Stimulated activated CD4-positive, alpha-beta T cell treated with anti-CD3 and anti-CD28 coated beads, Interleukin-4, amount 100 ng/mL, for 1 hour (primary cell): ENCODE results near the gene ATP1A2.
"Not testable (repeated sequence)": the region's sequence is repeated elsewhere in the genome, so short reads cannot be mapped to it uniquely, and the experiment has no call there.

ENCODE experiments used
- DNase-seq: peaks from one replicate; pipeline ENCODE4 v3.0.0-alpha.2; 2020

ATP1A2 gene

DNA sequence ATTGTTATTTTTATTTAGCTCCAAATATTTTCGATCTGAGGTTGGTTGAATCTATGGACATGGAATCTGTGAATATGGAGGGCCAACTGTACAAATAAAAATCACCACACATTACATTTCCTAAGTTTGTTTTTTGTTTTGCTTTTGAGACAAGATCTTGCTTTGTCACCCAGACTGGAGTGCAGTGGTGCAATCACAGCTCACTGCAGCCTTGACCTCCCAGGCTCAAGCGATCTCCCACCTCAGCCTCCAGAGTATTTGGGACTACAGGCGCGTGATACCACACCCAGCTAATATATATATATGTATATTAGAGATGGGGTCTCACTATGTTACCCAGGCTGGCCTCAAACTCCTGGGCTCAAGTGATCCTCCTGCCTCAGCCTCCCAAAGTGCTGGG, 10.8 kb downstream of the ATP1A2 start:
- DNase-seq, result not testable (repeated sequence)

DNA sequence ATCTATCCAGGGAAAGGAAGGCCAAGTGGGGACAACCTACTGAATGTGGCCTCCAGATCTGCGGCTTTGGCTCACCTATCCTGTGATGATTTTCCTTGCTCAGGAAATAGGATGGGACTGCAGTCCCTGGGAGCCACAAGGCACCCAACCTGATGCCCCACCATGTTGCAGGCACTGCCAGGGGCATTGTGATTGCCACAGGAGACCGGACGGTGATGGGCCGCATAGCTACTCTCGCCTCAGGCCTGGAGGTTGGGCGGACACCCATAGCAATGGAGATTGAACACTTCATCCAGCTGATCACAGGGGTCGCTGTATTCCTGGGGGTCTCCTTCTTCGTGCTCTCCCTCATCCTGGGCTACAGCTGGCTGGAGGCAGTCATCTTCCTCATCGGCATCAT, 11.8 kb downstream of the ATP1A2 start:
- DNase-seq, result no peak

DNA sequence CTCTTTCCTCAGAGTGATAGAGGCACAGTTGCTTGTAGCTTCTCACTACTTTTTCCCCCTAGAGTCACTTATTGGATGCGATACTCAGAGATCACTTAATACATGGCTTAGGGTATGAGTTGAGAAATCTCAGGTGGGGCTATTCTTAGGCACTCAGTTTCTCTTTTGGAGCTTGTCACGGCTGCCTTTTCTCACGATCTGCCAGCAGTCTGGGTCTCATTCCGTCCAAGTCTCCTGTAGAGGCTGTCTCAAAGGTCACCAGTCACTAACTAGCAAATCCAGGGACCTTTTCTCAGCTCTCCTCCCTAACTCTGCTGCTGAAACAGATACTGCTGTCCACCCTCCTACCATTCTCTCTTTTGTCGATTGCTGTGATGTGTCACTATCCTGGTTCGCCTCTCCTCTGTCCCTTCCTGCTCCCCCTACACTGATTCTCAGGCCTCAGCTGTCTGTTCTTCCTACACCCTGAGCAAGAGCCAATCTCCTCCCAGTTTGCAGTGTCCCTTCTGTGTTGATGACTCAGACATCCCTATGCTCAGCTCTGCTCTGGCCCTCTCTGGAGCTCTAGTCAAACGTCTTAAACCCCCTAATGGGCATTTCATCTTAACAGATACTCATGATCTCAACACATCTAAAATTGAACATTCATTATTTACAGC, 12.4 kb downstream of the ATP1A2 start:
- no peak for DNase-seq

DNA sequence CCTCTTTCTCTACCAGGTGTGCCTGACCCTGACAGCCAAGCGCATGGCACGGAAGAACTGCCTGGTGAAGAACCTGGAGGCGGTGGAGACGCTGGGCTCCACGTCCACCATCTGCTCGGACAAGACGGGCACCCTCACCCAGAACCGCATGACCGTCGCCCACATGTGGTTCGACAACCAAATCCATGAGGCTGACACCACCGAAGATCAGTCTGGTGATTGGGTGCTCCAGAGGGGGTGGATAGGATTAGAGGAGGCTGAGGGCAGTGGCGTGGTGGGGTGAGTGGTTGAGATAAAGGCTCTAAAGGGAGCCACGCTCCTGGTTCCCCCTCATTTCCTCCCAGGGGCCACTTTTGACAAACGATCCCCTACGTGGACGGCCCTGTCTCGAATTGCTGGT, 13.1 kb downstream of the ATP1A2 start:
- DNase-seq, result no peak

DNA sequence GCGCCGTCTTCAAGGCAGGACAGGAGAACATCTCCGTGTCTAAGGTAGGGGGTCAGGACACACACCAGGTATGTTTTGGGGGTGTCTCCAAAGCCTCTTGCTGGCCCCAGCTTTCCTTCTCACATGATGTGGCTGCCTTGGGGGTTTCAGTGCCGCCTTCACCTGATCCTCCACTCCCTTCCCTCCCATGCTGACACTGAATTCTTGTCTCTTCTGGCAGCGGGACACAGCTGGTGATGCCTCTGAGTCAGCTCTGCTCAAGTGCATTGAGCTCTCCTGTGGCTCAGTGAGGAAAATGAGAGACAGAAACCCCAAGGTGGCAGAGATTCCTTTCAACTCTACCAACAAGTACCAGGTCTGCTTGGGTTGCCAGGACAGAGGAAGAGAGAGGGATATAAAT, 13.5 kb downstream of the ATP1A2 start:
- DNase-seq, result no peak

DNA sequence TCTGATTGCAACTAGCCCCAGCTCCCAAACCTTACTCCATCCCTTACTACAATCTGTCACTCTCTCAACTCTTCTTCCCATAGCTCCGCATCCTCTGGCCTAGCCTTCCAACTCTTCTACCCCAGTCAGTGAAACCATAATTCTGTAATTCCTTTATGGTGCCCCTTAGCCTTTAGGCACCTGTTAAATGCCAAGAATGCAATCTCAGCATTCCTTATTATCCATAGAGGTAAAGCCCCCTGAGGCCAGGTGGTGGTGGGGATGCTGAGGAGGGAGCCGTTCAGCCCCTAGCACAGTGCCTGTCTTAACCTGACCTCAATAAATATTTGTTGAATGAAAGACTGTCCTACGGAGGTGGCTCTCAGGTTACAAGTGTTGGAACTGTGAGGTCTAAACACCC, 14.0 kb downstream of the ATP1A2 start:
- no peak for DNase-seq

DNA sequence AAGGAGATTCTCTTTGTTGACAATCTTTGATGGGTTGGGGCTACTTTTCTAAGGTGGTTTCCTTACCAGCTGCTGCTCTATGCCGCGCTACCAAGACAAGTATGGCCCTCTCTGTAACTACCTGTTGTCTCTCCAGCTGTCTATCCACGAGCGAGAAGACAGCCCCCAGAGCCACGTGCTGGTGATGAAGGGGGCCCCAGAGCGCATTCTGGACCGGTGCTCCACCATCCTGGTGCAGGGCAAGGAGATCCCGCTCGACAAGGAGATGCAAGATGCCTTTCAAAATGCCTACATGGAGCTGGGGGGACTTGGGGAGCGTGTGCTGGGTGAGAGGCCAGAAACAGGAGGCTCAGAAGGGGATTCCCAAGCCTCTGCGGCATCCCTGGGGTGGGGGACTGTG, 14.4 kb downstream of the ATP1A2 start:
- no peak for DNase-seq

DNA sequence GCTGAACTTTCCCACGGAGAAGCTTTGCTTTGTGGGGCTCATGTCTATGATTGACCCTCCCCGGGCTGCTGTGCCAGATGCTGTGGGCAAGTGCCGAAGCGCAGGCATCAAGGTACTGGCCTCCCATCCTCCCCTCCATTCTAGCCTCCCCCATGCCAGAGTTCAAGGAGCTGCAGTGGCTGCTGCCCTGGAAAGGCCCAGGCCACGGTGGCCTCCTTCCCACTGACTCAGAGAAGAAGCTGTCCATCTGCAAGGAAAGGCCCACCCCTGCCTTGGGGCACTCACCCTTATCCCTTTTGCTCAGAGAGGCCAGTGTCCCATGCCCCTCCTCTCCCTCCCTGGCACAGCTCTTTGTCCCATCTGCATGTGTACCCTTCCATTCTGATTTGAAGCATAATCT, 14.9 kb downstream of the ATP1A2 start:
- no peak for DNase-seq

DNA sequence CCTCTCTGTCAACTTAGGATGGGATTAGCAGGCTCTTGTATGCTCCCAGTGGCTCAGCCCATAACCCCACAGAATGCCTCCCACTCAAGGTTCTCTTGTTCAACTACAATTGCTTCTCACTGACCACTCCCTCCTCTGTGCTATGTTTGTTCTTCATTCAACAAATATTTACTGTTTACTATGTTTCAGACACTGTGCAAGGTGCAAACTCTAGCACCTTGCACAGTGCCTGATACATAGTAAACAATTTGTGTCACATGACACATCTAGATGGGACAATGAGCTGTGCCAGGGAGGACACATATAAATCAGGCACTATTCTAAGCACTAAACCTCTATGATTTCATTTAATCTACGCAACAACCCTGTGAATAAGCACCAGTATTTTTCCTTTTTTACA, 15.4 kb downstream of the ATP1A2 start:
- DNase-seq, result no peak

DNA sequence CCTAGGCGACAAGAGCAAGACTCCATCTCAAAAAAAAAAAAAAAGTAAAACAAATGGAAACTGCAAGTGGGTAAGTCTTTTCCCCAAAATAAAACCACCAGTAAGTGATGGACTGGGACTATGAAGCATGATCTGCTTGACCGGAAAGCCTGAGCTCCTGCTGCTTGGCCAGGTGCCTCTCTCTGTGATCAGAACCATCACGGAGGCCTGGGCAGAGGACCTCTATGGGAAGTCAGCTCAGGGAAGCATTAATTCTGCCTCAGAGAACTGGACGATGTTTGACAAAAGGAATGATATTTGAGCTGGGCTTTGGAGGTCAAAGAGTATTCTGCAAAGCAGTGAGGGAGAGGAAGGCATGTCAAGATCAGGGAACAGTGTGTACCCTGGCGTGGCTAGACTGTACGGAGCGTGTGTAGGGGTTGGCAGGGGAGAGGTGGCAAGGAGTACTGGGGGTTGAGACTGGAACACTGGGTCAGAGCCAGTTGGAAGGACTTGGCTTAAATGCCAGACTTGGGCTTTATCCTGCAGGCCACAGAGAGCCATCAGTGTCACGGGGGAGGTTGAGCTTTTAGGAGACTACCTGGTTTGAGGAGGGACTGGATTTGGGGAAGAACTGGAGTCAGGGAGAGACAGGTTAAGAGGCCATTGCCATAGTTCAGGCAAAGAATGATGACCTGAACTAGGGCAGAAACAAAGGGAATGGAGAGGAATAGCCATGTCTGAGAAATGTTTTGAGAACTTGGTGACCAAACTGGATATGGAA, 16.4 kb downstream of the ATP1A2 start:
- DNase-seq, result no peak

DNA sequence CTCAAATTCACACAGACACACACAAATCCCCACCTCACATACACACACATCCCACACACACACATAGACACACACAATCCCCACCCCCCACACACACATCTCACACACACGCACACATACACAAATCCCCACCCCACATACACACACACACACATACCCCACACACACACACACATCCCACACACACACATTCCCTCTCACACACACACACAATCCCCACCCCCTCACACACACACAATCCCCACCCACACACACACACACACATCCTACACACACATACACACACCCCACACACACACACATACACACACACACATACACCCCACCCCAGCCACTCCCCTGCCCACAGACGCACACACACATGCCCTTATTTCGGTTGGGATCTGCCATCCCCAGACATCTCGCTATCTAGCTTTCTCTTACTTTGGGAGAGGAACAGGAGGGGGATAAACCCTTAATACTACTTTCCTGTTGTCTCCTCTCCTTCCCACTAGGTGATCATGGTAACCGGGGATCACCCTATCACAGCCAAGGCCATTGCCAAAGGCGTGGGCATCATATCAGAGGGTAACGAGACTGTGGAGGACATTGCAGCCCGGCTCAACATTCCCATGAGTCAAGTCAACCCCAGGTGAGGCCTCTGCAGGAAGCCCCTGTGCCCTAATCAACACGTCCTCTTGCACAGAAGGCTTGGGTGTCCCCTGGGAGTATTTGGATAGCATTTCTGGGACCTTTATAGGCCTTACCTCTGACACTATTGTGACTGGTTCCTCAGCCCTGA, 18.6 kb downstream of the ATP1A2 start:
- no peak for DNase-seq

DNA sequence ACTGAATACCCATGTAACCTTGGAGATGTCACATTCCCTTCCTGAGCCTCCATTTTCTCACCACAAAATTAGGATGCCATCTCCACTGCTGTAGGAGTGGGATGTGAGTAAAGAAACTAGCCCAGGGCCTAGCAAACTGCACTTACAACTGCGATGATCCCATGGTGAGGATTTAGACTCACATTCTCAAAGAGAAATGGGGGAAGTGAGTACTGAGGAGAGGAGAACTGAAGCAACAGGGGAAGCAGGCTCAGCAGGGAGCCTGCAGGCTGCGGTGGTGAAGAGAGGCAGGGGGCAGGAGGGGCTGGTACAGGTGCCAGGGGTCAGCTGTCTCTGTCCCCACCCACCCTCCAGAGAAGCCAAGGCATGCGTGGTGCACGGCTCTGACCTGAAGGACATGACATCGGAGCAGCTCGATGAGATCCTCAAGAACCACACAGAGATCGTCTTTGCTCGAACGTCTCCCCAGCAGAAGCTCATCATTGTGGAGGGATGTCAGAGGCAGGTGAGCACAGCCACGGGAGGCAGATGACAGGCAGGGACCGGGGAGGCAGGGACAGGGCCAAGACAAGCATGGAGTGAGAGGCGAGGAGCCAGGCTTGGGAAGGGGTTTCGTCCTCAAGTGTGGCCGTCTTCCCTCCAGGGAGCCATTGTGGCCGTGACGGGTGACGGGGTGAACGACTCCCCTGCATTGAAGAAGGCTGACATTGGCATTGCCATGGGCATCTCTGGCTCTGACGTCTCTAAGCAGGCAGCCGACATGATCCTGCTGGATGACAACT, 19.4 kb downstream of the ATP1A2 start:
- DNase-seq, result no peak

DNA sequence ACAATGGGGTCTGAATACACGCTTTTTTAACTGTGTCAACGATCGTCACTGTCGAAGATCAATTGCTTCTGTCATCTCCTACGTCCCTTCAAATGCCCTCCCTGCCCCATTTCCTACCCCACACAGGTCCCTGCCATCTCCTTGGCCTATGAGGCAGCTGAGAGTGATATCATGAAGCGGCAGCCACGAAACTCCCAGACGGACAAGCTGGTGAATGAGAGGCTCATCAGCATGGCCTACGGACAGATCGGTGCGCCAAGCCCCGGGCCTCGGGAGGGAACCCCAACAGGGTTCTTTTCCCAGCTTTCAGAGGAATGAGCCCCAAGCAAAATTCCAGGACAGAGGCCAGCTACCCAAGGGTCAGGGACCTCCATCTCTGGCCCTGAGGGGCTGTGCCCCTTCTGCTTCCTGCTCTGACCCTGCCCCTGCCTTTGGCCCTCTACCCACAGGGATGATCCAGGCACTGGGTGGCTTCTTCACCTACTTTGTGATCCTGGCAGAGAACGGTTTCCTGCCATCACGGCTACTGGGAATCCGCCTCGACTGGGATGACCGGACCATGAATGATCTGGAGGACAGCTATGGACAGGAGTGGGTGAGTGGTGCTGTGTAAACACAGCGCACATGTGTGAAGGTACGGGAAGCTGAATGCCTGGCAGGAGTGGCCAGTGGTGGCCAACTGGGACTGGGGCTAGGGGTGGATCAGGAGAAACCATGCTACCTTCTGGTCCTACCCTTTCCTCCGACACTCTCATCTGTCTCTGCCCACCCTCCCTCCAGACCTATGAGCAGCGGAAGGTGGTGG, 20.8 kb downstream of the ATP1A2 start:
- no peak for DNase-seq

DNA sequence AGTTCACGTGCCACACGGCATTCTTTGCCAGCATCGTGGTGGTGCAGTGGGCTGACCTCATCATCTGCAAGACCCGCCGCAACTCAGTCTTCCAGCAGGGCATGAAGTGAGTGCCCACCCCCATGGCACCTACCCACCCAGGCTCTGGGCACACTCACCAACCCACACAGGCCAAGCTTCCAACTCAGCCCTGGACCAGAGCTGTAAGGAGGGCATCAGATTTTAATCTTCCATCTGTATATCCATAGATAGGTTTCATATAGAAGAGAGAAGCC, 21.3 kb downstream of the ATP1A2 start:
- DNase-seq, result no peak

DNA sequence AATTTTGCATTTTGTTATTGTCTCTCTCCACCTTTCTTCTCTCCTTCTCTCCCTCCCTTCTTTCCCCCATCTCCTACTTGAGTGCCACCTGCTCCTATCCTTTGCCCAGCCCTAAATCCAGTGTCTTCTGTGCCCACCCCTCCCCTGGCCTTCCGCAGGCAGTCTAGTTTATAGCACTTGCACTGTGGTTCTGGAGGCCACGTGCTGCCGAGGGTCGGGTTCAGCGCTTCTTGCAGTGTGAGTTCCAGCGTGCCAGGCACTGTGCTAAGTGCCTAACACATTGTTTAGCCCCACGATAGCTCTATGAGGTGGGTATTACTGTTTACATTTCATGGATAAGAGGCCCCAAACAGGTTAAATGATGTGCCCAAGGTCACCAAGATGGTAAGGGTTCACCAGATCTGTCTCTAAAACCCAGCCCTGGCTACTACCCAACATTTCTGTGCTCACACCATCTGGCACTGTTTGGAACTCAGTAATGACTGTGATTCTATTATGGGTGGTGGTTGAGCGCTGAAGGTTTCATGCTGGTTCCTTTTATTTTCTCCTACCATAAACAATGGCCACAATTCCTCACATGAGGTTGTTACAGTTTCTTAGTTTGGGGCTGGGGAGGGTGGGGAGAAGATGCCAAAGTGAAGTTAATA, 21.8 kb downstream of the ATP1A2 start:
- no peak for DNase-seq

DNA sequence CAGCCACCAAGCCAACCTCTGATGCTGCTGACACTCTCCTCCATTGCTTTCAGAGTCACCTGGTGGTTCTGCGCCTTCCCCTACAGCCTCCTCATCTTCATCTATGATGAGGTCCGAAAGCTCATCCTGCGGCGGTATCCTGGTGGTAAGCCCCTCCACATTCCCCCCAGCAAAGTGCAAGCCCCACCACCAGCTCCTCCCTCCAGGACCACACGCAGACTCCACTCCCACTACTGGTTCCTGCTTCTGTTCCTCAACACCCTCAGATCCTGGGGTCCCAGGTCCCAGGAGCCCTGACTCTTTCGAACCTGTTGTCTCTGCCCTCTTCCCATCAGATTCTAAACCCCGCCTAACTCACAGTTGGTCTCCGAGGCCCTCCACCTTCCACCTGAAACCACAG, 24.3 kb downstream of the ATP1A2 start:
- no peak for DNase-seq

DNA sequence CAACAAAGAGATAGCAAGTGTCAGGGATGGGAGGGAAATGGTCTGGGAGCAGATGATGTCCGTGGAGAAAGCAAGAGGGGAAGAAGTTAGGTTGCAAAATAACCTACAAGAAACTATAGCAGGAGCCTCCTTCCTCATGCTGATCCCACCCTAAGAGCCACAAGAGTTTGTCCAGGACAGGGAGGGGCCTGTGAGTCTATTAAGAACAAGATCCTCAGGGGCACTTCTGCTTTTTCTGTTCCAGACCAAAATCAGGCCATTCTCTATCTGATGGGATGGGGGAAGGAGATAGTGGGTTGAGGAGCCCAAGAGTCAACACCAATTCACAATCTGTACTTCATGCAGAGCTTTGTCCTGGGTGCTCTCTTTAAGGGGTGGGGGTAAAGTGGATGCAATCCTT, 28.1 kb downstream of the ATP1A2 start:
- DNase-seq, result no peak

DNA sequence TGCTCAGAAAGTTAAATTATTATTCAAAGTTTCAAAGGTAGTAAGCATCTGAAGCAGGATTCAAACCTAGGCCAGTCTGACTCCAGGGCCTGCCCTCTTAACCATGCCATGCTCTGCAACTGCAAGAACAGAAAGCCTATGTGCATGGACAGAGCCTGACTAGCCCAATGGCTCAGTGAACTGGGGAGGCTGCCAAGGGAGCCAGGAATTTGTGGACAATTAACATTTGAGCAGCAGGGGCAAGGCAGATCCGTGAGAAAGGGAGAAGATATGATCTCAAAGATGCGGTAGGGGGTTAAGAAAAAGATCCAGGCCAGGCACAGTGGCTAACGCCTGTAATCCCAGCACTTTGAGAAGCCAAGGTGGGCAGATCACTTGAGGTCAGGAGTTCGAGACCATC, 29.4 kb downstream of the ATP1A2 start:
- DNase-seq, result no peak

DNA sequence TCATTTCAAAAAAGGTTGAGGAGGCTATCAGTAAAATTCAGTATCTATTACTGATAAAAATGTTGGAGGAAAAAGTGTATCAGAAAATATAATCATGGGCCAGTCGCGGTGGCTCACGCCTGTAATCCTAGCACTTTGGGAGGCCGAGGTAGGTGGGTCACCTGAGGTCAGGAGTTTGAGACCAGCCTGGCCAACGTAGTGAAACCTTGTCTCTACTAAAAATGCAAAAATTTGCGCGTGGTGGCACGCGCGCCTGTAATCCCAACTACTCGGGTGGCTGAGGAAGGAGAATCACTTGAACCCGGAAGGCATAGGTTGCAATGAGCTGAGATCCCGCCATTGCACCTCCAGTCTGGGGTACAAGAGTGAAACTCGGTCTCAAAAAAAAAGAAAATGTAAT, 30.5 kb downstream of the ATP1A2 start:
- no peak for DNase-seq

DNA sequence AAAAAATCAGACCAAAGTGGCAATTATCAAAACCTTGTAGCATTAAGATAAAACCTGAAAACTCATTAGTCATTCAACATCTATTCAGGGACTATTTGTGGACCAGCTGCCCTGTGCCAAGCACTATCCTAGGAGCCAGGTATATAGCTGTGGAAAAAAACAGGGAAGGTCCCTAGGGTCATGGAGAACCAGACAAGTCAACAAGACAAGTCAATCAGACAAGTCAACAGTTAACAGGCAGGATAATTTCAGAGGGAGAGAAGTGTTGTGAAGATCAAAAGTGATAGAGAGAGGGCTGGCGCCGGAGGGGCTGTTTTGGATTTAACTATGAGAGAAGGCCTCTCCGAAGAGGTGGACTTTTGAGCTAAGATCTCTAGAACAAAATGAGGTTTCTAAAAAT, 32.6 kb downstream of the ATP1A2 start:
- no peak for DNase-seq

DNA sequence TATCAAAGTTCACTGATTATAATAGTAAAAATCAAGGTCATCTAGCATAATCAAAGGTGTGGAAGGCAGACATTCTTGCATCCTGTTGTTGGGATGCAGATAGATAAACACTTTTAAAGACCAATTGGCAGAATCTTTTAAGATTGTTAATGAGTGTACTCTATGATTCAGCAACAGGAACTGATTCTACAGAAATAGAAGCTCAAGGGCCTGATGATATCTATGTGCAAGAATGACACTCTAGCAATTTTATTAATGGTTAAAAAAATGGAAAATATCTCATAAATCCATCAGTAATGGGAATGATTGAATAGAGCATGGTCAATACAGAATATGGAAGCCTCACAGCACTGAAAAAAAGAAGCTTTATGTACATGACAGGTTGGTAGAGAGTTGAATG, 33.7 kb downstream of the ATP1A2 start:
- no peak for DNase-seq

DNA sequence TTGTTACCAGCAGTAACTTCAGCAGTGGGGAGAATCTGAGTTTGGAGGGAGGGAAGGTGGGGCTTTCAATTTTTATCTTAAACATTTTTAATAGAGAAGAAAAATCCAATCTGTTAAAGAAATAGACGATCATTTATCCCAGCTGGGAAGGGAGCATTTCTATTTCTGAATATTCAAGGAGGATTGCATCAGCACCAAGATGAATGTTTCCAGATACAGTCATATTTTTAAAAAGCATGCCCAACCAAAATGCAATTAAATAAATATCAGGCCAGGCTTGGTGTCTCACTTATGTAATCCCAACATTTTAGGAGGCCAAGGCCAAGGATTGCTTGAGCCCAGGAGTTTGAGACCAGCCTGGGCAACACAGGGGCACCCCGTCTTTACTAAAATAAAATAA, 34.2 kb downstream of the ATP1A2 start:
- no peak for DNase-seq
